ENCODE data around the gene IHH.

IHH gene

DNA sequence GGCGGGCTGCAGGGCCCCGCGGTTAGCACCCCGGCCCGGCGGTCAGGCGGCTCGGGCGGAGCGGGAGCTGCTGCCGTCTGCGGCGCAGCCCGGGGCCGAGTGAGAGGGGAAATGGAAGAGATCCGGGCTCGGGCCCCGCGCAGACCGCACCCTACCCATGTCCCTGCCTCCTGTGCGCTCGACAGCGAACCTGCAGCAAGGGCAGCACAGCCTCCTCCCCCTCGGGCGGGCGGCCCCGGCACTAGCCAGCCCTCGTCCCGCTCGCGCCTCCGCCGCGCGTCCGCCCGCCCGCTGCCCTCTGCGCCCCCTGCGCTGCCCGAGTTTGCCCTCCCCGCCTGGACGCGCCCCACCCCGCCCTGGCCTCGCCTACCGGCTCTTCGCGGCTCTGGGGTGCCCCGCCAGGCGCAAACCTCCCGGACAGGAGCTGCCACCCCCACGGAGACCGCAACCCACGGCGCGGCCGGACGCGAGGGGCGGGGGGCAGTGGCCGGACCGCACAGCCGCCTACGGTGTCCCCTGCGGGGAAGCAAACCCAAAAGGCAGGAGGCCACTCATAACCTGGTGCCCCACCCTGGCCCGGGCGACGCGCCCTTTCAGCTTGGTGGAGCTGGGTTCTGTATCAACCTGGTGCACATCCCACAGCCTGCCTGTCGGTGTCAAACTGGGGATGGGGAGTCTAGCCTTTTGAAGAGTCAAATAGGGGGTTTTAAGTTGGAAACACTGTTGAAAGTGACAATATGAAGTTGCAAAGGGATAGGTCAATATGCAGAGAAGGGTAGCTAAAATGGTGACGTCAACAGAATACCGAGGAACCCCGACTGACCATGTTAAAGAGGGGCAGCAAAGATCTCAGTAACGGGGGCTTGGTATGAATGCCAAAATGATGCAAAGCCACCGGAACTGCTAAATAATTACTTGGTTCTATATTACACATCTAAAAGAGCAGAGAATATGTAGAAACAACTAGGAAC, at the start of gene IHH:
IHH (minus strand) TSS at position 101 of the 971 bp plus-strand sequence. CDS start 454 bp downstream, outside the sequence.
- no peak for DNase-seq

- DNase-seq = no peak
These were observed 48.8 kb upstream of the IHH start for GRCh38 chr2:219109471-219109870.

- no peak for DNase-seq
These were observed 47.0 kb upstream of the IHH start for GRCh38 chr2:219107758-219108157.

- DNase-seq = no peak
These were observed 45.5 kb upstream of the IHH start for GRCh38 chr2:219106251-219106650.

- peak in 1 of 2 experiments; percentile 45 for DNase-seq
These were observed 43.6 kb upstream of the IHH start for GRCh38 chr2:219104107-219105035.

DNA sequence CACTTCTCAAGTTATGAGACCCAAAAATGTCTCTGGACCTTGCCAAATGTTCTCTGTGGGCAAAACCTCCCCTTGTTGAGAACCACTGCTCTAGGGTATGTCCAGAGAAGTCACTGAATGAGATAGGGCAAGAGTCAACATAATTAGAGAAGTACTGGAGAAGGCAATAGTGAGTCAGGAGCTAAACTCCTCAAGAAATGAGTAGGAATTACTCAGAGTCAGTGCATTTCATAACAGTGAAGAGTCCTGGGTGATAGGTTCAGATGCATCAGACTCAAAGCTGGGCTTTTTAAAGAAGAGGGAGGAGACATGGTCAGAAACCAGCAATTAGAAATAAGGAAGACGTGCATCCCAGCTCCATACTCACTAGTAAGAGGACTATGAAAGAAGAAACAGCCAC, 38.6 kb upstream of the IHH start:
- DNase-seq = no peak

- DNase-seq = no peak
These were observed 34.8 kb upstream of the IHH start for GRCh38 chr2:219095406-219095935.

- no peak for DNase-seq
These were observed 33.5 kb upstream of the IHH start for GRCh38 chr2:219094171-219094570.

- no peak for DNase-seq
These were observed 29.9 kb upstream of the IHH start for GRCh38 chr2:219090436-219091299.

DNA sequence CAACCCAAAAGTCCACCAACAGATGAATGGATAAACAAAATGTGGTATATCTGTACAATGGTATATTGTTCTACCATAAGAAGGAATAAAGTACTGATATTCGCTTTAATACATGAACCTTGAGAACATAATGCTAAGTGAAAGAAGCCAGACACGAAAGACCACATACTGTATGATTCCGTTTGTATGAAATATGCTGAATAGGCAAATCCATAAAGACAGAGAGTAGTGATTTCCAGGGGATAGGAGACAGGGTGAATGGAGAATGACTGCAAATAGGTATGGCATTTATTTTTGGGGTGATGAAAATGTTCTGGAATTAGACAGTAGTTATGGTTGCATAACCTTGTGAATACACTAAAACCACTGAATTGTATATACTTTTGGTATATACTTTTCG, 28.6 kb upstream of the IHH start:
- no peak for DNase-seq

DNA sequence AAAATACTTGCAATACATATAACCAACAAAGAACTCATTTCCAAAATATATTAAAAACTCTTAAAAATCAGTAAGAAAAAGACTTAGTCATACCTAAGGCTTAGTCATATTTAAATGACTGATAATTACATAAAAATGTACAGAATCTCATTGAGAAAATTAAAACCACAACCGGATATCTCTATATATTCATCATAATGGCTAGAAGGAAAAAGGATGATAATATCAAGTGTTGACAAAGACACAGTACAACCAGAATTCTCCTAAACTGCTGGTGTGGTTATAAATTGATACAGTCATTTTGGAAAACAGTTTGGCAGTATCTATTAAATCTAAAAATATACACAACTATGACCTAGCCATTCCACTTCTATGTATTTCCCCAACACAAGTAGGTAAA, 27.1 kb upstream of the IHH start:
- DNase-seq = no peak

GRCh38 chr2:219087361-219087760, 26.6 kb upstream of the IHH start:
- DNase-seq = no peak

GRCh38 chr2:219086196-219086595, 25.5 kb upstream of the IHH start:
- no peak for DNase-seq

- no peak for DNase-seq
These were observed 24.1 kb upstream of the IHH start for GRCh38 chr2:219084791-219085190.

DNA sequence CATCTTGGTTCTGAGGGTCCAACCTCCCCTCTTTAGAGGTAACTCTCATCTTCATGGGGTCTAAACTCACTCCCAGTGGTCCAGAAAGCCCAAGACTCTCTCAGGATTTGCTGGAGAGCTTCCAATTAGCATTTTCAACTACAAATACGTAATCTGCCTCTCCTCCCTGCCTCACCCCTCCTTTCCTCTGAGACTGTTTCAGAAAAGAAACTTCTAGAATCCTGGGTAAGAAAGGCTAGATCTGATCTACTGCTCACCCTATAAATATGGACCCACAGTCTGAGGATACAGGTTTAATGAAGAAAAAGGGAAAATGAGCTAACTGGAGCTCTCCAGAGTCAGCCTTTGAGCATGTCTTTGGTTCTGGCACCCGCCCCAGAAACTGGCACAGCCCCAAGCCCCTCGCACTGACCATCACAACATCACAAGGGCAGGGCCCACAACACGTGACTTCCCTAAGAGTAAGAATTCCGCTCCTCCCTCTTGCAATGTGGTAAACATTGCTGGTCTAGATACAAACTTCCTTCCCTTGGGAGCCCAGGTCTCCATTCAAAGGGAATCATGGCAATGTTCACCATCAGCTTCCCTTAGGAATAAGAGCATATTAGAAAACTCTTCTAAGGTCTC, 21.7 kb upstream of the IHH start:
- DNase-seq = no peak

DNA sequence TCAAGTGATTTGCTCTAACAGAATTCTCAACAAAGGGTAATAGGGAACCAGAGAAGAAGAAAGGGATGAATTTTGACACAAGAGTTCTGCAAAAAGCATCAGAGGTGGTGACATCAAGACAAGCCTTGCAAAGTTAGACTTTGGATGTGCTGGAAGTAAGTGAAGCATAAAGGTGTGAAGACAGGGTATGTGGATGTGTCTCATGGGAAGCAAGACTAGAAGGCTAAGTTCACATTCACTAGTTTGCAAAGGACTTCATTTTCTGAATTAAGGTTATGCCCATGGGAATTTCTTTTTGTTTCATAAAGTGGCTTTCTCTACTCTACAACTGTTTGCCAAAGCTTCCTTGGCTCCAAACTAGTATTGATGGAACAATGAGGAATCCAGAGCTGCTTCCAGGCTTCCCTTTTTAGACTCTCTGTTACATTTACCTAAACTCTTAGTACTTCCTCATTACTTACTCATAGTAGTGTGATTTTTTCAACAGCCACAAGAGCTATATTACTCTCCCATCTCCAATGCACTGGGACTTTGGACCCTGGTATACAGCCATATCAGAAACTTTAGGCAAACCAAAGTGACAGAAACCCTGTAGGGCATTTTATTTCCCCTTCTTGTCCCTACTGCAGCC, 21.1 kb upstream of the IHH start:
- DNase-seq = no peak

DNA sequence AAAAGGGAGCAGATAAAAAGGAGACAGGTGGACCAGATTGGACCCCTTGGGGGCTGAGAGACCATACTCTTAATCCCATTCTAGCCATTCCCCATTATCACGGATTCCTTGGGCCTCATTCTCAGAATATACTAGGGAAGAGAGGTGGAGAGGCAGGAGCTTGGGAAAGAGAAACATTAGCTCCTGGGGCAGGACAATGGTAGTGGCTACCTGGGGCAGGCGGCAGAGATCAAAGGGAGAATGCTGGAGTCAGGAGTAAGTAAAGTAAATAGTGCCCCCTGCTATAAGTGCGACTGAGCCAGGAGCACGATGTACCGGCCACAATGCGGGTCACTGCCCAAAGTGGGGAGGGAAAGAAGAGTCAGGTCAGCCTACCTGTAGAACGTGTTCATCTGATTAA, 20.4 kb upstream of the IHH start:
- no peak for DNase-seq

DNA sequence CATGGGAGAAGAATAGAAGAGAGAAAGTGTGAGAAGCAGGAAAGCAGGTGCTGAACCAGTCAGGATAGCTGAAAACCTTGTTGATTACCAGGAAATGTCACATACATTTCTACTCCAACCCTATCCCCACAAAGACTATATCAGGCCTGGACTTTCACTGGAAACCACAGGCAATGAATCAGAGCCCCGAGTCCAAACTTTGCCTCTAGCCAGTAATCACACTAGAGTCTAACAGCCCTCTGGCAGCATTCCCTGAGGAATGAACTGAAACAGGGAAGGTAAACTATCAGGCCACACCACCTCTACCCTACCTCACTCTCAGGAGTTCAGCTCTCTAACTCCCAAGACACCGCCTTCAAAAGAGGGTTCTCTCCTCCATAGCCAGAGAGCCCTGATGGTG, 18.7 kb upstream of the IHH start:
- DNase-seq = no peak

GRCh38 chr2:219078951-219079350, 18.2 kb upstream of the IHH start:
- no peak for DNase-seq

GRCh38 chr2:219078126-219078525, 17.4 kb upstream of the IHH start:
- DNase-seq = no peak

GRCh38 chr2:219076253-219076652, 15.5 kb upstream of the IHH start:
- DNase-seq = no peak
